ENCODE measurements around the gene ANK3.

- no peak for TF ChIP-seq CTCF (conservative IDR thresholded peaks at IDR 0.05)
- TF ChIP-seq EZH2 (IDR thresholded peaks at IDR 0.05; ENCODE audit: low read depth), result no peak
These were observed 143.3 kb downstream of the ANK3 start for GRCh38 chr10:60246382-60246781.
